Hypothalamus (tissue), 51 donors: ENCODE data around the gene MAGI1.

Source experiments
- DNase-seq, 51 donors: peaks; one replicate each; lab custom pipeline; 2025; lab: John Stamatoyannopoulos, UW

Gene MAGI1

DNA sequence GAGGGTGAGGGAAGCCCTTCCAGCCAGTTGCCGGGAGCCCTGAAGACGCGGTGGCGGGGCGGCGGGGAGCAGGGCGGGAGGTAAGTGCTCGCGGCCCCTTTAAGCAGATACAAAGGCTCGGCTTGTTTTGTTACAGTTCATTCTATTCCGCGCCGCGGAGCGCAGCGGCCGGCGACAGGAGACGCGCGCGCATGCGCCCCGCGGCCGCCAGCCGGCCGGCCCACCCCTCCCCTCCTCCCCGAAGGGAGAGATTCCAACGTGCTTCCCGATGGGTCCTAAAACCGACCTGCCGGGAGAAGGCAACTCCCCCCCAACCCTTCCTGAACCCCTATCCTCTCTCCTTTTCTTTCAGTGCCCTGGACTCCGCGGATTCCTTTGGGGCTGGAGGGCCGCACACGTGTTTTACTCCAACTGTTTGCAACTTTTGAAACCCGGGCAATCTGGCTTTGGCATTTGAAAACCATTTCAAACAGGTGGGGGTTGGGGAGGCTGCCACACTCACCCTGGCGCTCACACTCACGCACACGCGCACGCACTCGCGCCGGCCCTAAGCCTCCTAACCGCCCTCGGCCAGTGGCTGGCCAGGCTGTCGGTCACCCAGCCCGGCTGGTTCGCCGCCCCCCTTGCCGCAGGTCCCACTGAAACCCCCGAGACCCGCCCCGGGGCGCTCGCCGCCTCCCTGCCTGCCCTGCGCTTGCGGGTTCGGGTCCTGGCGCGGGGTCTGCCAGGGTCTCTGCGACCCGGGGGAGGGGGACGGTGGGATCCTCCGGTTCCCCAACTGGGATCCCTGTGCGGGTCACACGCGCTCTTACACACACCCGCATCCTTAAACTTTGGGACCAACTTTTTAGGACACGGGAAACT lies at the start of gene MAGI1:
Gene MAGI1 (minus strand): TSS at position 193 of the 864 bp plus-strand sequence. CDS start 610 bp downstream, outside the sequence.
- peak; percentile 64 to 98 (median 87) for DNase-seq

DNA sequence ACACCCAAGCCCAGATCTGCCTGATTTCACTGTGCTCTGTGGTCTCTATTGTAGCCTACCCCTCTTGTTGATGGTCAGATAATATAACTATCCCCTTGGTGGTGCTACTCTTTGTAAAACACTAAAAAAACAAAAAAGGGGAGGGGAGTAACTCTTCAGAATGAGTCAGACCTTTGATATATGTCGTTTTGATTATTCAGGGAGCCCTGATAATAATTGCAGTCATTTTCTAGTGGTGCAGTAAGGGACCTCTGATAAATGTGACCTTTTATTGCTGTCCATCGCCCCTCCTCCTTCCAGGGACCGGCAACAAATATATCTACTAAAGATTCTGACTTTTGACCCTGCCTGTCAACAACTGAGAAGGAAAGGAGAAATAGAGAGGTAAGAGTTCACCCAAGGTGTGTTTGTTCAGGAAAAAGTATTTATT lies 45.1 kb upstream of the MAGI1 start:
- no peak for DNase-seq

DNA sequence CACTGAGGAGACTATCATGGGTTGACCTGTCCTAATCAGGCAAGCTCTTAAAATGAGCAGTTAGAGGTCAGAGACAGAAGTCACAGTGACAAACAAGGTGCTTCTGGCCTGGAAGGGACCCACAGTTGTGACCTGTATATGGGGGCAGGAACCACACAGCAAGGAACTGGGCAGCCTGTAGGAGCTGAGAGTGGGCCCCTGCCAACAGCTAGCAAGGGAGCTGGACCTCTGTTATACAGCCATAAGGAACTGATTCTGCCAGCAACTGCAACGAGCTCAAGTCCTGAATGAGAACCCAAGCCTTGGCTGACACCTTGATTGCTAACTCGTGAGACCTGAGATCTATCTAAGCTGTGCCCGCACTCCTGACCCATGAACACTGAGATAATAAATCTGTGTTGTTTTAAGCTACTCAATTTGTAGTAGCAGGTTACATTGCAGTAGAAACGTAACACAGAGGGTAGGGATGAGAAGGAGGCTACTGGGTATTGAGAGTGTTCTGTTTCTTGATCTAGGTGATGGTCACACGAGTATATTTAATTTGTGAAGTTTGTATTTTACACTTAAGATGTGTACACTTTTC lies 44.5 kb upstream of the MAGI1 start:
- DNase-seq = no peak

DNA sequence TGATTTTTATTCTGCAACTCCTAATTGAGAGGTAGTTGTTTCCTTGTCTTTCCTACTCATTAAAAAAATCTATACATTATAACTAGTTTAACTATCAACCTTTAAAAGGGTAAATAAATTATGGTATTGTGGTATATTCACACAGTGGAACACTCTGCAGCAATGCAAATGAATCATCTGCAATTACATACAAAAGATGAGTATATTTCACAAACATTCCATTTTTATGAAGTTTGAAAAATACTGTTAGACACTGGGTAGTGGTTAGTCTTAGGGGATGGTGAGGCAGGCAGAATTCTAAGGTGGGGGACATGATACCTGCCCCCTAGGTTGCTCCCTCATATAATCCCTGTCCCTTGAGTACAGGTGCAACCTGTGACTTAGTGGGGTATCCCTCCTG lies 44.0 kb upstream of the MAGI1 start:
- no peak for DNase-seq

- DNase-seq = no peak
Observed at GRCh38 chr3:66080167-66080566, 41.4 kb upstream of the MAGI1 start.

GRCh38 chr3:66077973-66078372 lies 39.3 kb upstream of the MAGI1 start:
- DNase-seq = no peak

DNA sequence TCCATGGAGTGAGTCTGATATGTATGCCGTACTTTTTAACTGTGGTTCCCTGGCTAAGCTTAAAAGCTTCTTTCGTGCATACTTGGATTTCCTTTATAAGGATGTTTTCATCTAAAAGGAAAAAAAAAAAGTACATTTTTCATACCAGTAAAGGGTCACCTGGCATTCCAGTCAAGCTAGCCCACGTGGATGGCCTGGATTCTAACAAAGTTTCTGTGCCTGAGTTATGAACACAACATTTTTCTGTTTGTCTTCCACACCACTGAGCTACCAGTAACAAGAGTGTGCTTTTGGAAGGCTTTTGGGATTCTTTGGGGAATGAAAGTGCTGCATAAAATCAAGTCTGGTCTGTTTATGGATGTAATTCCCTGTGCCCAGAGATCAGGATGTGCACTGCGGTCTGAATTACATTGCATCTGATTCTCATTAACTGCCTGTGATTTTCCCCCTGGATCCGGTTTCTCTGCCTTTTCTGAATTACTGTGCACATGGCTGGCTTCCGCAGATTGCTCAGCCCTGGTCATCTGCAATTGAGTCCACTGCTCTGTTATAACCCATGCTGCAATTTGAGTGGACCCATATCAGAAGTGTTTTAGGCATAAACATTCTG lies 38.2 kb upstream of the MAGI1 start:
- DNase-seq = no peak

GRCh38 chr3:66075281-66075680 lies 36.6 kb upstream of the MAGI1 start:
- no peak for DNase-seq

GRCh38 chr3:66073464-66074141 lies 34.9 kb upstream of the MAGI1 start:
- DNase-seq = no peak

DNA sequence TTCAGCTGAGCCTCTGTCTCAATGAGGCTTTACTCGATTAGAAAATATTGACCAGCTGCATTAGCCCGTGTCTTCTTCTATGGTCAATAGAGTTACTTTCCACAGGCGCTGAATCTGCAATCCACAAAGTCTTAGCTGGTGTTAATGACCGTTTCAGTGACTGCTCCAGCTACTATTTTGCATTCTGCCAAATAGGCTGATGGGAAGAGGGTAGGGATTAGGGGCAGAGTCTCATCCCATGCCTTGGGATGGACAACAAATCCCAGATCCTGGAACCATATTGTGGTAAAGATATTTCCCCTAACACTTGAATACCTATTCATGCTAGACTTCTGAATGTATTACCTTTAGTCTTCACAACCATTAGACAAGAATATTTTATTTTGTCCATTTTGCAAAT lies 29.5 kb upstream of the MAGI1 start:
- no peak for DNase-seq

- DNase-seq = no peak
Observed at GRCh38 chr3:66066963-66067617, 28.4 kb upstream of the MAGI1 start.

DNA sequence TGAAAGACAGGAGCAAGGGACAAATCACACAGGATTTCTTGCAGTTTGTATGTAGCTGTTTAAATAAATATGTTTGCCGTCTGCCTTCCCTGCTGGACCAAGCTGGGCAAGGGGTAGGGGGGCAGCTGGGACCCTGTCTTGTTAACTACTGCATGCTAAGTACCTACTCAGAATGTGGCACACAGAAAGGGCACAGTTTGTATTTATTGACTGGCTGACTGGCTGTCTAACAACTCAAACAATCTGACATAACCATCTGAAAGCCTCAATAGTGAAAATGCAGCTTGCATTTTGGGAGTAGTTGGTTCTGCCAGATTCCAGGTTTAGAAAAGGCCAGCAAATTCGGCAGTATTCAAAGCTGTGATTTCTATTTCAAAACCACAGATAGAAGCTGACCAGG lies 16.6 kb upstream of the MAGI1 start:
- no peak for DNase-seq

DNA sequence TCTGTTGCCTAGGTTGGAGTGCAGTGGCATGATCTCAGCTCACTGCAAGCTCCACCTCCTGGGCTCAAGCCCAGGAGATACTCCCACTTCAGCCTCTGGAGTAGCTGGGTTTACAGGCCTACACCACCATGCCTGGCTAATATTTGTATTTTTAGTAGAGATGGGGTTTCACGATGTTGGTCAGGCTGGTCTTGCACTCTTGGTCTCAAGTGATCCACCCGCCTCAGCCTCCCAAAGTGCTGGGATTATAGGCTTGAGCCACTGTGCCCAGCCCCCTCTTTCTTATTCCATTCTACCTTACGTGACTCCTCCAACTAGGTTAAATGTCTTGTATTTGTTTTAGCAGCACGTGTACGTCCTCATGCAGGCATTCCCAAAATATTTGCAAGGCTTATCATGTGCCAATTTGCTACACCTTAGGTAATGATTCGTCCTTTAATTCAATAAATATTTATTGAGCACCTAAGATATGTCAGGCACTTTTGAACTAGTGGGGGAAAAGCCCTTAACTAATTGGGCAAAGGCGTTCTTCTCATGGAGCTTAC lies 14.9 kb upstream of the MAGI1 start:
- no peak for DNase-seq

DNA sequence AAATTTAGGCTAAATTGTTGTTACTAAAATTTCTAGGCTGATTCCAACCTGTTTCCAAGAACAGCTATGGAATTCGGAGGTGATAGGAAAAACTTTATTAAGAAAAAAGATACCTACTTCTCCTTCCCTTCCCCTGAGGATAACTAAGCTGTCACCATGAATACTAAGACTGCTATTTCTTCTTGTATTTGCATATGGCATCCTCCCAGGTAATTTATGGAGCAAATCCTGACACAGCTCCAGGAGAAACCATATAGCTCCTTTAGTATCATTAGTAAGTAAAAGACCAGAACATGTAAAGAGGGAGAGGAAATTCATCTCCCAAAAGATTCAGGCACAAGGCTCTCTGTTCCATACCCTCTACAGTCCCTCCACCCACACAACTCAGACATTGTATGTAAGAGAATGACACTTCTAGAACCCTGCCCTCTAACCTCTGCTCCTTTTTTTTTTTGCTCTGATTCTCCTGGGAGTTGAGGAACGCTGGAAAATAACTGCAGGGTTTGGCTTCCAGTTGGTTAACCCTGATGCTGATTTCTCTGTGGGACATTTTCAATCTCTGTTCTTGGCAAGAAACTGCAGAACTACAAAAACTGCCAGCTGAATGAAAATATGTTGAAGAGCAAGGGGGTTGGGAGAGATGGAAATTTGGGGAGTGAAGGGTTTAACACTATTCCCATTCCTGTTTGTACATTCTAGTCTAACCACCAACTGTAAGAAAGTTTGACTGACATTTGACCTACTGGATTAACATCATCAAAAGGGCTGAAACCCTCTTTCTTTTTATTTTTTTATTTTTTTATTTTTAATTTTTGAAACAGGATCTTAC lies 14.2 kb upstream of the MAGI1 start:
- DNase-seq = no peak

GRCh38 chr3:66050821-66051220 lies 12.1 kb upstream of the MAGI1 start:
- no peak for DNase-seq

GRCh38 chr3:66048051-66048395 lies 9.3 kb upstream of the MAGI1 start:
- DNase-seq = no peak

DNA sequence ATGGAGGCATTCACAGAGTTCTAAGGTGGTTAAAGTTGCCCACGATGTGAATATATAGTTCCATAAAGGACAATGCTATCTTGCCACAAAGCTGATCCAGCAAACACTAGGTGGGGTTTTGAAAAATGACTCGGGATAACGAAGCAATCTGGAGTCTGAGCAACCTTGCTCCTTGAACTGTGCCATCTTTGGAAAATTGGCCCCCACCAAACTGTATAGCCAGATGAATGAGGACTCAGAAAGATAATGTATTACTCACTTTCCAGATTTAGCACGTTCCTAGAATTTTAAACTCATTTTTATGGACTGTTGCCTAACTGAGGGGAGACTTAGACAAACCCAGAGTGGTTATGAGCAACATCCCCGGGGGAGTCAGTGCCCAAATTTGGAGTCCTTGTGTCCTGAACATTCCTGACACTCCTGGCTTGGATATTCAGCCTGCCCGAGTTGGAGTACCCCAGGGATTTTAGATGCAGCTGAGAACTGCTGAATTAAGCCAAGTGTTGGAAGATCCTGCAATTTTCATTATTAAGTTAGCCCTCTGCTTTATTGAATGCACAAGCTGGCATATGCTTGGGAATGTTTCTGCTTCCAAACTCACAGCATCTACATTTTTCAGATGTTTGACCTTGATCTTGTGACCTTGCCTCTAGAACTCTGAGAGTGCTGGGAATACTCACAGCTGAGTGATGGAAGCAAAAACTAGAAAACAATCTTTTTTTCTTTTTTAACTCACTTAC lies 8.8 kb upstream of the MAGI1 start:
- no peak for DNase-seq

DNA sequence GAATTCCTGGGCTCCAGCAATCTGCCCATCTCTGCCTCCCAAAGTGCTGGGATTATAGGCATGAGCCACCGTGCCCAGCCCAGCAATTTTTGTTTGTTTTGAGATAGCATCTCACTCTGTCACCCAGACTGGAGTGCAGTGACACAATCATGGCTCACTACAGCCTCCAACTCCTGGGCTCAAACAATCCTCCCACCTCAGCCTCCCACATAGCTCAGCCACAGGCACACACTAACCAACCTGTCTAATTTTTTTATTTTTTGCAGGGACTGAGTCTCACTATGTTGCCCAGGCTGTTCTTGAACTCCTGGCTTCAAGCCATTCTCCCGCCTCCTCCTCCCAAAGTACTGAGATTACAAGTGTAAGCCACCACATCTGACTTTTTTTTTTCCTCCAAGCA lies 7.6 kb upstream of the MAGI1 start:
- peak in 1 of 51 donors; percentile 30 for DNase-seq

GRCh38 chr3:66041828-66042227 lies 3.1 kb upstream of the MAGI1 start:
- no peak for DNase-seq
